ENCODE measurements around the gene PRDM5.
"Not testable (repeated sequence)": the region's sequence is repeated elsewhere in the genome, so short reads cannot be mapped to it uniquely, and the experiment has no call there.

PRDM5 gene

GRCh38 chr4:120703908-120704307 is 218.6 kb downstream of the PRDM5 start:
- no peak for DNase-seq (ENCODE audit: low read depth)

GRCh38 chr4:120699354-120699753 is 223.2 kb downstream of the PRDM5 start:
- DNase-seq (ENCODE audit: low read depth) = no peak

- peak; percentile 43 for DNase-seq (ENCODE audit: low read depth)
Observed at GRCh38 chr4:120694973-120695372, 227.6 kb downstream of the PRDM5 start.

GRCh38 chr4:120693816-120694215 is 228.7 kb downstream of the PRDM5 start:
- no peak for DNase-seq (ENCODE audit: low read depth)

GRCh38 chr4:120692964-120693363 is 229.6 kb downstream of the PRDM5 start:
- DNase-seq (ENCODE audit: low read depth) = peak; percentile 82

- no peak for DNase-seq (ENCODE audit: low read depth)
Observed at GRCh38 chr4:120691536-120691935, 231.0 kb downstream of the PRDM5 start.

- DNase-seq (ENCODE audit: low read depth) = no peak
Observed at GRCh38 chr4:120691106-120691505, 231.4 kb downstream of the PRDM5 start.

- DNase-seq (ENCODE audit: low read depth) = no peak
Observed at GRCh38 chr4:120688791-120689190, 233.7 kb downstream of the PRDM5 start.

- peak; percentile 56 for DNase-seq (ENCODE audit: low read depth)
Observed at GRCh38 chr4:120685756-120686278, 236.7 kb downstream of the PRDM5 start.

GRCh38 chr4:120683897-120684540 is 238.5 kb downstream of the PRDM5 start:
- no peak for DNase-seq (ENCODE audit: low read depth)

- no peak for DNase-seq (ENCODE audit: low read depth)
Observed at GRCh38 chr4:120682981-120683380, 239.5 kb downstream of the PRDM5 start.

- DNase-seq (ENCODE audit: low read depth) = no peak
Observed at GRCh38 chr4:120680647-120681228, 241.8 kb downstream of the PRDM5 start.

GRCh38 chr4:120673696-120674095 is 248.8 kb downstream of the PRDM5 start:
- DNase-seq (ENCODE audit: low read depth) = no peak

GRCh38 chr4:120672558-120673147 is 249.9 kb downstream of the PRDM5 start:
- no peak for DNase-seq (ENCODE audit: low read depth)

GRCh38 chr4:120672076-120672475 is 250.4 kb downstream of the PRDM5 start:
- DNase-seq (ENCODE audit: low read depth) = no peak

- no peak for DNase-seq (ENCODE audit: low read depth)
Observed at GRCh38 chr4:120671538-120671937, 251.0 kb downstream of the PRDM5 start.

GRCh38 chr4:120667102-120667501 is 255.4 kb downstream of the PRDM5 start:
- DNase-seq (ENCODE audit: low read depth) = no peak

- no peak for DNase-seq (ENCODE audit: low read depth)
Observed at GRCh38 chr4:120664851-120665250, 257.7 kb downstream of the PRDM5 start.

GRCh38 chr4:120659616-120660170 is 262.8 kb downstream of the PRDM5 start:
- peak; percentile 13 for DNase-seq (ENCODE audit: low read depth)

GRCh38 chr4:120658772-120659171 is 263.8 kb downstream of the PRDM5 start:
- DNase-seq (ENCODE audit: low read depth) = no peak

- no peak for DNase-seq (ENCODE audit: low read depth)
Observed at GRCh38 chr4:120653804-120654573, 268.5 kb downstream of the PRDM5 start.

- DNase-seq (ENCODE audit: low read depth) = not testable (repeated sequence)
Observed at GRCh38 chr4:120648336-120648735, 274.2 kb downstream of the PRDM5 start.
